GM12872 (cell line): ENCODE measurements around the gene OR2G3.

ENCODE experiments used
- TF ChIP-seq, protein P1 (sequence below): IDR thresholded peaks from 3 replicates; pipeline ENCODE4 v1.5.1; 2011; ENCODE audit warnings: low read depth, mild to moderate bottlenecking, low read length, moderate library complexity; ENCODE audit not compliant: insufficient read depth

Gene OR2G3

DNA sequence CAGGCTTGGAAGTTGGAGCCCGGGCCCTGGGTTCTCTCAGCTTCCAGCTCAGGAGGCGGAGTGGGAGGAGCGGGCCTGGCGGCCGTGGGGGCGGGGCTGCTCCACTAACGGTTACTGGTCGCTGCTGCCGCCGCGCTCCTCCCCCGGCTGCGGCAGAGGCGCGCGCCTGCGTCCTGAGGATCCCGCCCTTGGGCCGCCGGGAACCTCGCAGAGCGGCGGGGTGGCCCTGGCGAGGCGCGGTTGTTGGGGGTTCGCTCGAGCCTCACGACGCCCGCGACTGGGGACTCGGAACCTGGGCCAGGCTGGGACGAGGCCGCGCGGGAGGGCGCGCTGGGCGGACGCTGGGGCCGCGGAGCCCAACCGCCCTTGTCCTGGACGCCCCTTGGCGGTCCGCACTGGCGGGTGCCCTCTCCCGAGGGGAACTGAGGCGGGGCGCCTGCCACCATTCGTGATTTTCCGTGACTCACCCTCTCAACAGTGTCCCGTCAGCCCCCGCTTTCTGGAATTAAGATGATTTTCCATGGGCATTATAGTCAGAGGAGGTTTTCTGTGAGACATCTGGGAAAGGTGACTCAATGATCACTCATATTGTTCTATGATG, 34.1 kb downstream of the OR2G3 start:
- TF ChIP-seq, protein P1, sequence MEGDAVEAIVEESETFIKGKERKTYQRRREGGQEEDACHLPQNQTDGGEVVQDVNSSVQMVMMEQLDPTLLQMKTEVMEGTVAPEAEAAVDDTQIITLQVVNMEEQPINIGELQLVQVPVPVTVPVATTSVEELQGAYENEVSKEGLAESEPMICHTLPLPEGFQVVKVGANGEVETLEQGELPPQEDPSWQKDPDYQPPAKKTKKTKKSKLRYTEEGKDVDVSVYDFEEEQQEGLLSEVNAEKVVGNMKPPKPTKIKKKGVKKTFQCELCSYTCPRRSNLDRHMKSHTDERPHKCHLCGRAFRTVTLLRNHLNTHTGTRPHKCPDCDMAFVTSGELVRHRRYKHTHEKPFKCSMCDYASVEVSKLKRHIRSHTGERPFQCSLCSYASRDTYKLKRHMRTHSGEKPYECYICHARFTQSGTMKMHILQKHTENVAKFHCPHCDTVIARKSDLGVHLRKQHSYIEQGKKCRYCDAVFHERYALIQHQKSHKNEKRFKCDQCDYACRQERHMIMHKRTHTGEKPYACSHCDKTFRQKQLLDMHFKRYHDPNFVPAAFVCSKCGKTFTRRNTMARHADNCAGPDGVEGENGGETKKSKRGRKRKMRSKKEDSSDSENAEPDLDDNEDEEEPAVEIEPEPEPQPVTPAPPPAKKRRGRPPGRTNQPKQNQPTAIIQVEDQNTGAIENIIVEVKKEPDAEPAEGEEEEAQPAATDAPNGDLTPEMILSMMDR: no peak

DNA sequence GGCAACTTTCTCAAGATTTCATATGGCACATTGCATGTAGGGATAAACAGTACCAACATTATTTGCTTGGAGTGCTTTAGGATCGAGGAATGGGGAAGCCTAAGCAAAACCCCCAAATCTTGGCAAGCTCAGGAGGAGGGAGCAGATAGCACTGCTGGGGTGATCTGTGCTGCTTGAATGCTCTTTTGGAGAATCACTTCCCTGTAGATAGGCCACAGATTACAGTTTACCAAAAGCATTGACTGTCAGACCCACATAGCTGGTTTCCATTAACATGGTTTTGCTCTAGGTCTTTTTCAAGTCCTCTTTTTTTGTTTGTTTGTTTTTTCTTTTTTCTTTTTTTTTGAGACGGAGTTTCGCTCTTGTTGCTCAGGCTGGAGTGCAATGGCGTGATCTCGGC, 37.4 kb downstream of the OR2G3 start:
- TF ChIP-seq, protein P1: no peak

DNA sequence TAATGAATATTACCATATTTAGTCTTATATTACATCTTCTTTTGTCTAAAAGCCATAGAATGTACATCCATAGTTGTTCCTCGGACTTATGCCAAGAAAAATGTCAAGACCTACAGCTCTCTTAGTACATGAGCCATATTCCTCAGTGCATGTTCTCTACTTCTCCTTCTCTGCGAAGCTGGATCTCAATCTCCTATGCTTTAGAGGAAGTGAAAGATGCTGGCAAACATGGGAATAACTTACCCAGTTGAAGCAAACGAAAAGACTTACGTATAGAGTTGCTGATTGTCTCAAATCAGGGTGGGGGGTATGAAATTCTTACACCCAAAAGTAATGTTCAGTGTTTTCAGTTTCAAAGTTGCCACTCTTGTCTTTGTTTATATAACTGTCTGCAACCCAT, 41.5 kb downstream of the OR2G3 start:
- TF ChIP-seq, protein P1: no peak

DNA sequence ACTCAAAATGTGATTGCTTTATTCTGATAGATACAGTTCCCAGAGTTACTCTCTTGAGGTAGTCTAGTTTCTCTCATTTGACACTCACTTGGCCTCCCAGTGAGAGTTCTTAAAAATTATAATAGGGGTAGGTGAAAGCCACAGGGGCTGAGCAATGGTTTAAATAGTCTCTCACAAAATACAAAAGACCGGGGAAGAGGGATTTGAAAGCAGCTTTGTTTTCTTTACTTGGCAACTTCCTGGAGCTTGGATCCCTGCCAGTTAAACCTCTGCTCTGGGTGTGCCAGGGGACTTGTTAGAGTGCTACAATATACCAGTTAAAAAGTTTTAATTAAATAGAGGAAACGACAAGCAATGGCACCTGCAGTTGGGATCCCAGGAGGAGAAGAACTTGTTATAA, 42.5 kb downstream of the OR2G3 start:
- TF ChIP-seq, protein P1: no peak

DNA sequence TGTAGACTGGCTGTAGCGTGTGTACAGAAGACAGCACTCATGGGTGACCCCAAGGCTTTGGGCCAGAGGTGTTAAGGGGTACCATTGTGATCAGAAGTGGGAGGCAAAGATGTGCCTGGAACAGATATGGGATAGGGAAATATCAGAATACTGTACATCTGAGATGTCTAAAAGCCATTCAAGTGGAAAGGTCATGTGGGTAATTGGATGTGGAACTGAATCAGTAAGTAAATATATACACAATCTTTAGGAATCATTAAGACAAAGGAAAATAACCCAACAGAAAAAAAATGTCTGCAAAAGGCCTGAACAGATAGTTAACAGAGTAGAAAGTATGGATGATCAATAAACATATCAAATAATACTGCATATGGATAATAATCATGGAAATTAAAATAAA, 47.7 kb downstream of the OR2G3 start:
- TF ChIP-seq, protein P1: no peak
